Heart right ventricle (tissue), 16 donors: ENCODE results near the gene CYP19A1. TPM values are rescaled to one million over a fixed set of nuclear protein-coding genes. Genes with fewer than 3 reads are reported as not detected.

Experiments used
- ATAC-seq, 8 donors: fragments of 200-7000 bp; cut with Tn5 transposase; one replicate each; pipeline ENCODE4 v1.9.1; 2020; ENCODE audit warnings: mild to moderate bottlenecking in 8 of 8, moderate library complexity in 8 of 8, moderate number of reproducible peaks in 1 of 8
- DNase-seq, 2 donors: peaks; one replicate each; pipeline ENCODE4 v3.0.0-alpha.2; 2020
- H3K27ac ChIP-seq, 10 donors: fragments of 200-600 bp; sonication (generic) in 2 of 10; one replicate each; pipeline versions ENCODE4 v1.5.0 to v1.8.0; 2020 to 2022; ENCODE audit warnings: mild to moderate bottlenecking in 3 of 10
- H3K27me3 ChIP-seq, 7 donors: fragments of 200-600 bp; one replicate each; pipeline ENCODE4 v1.8.0; 2021 to 2022; ENCODE audit warnings: mild to moderate bottlenecking in 2 of 7
- H3K36me3 ChIP-seq, 9 donors: fragments of 200-600 bp; sonication (generic) in 1 of 9; one replicate each; pipeline versions ENCODE4 v1.5.0 to v1.8.0; 2020 to 2022; ENCODE audit warnings: mild to moderate bottlenecking in 2 of 9
- H3K4me1 ChIP-seq, 9 donors: fragments of 200-600 bp; sonication (generic) in 1 of 9; one replicate each; pipeline versions ENCODE4 v1.5.0 to v1.8.0; 2020 to 2022; ENCODE audit warnings: mild to moderate bottlenecking in 4 of 9
- H3K4me3 ChIP-seq, 10 donors: fragments of 200-600 bp; sonication (generic) in 2 of 10; one replicate each; pipeline versions ENCODE4 v1.5.0 to v1.8.0; 2020 to 2022; ENCODE audit warnings: mild to moderate bottlenecking in 7 of 10, moderate library complexity in 2 of 10
- H3K9me3 ChIP-seq, 11 donors: fragments of 200-600 bp in 10 of 11; sonication (generic) in 2 of 11; one replicate each; pipeline versions ENCODE4 v1.5.0 to v1.8.0; 2013 to 2022; ENCODE audit warnings: mild to moderate bottlenecking in 2 of 11, control low read depth in 1 of 11, moderate library complexity in 1 of 11
- WGBS, 2 donors: extraction: QIAGEN DNeasy Blood & Tissue Kit; methylation state at CpG; one replicate each; pipeline ENCODE4 v1.1.7; 2013; ENCODE audit warnings: inconsistent platforms in 1 of 2; 5-methylcytosine and 5-hydroxymethylcytosine counted together
- intact Hi-C, 10 donors: fragments of 100-400 bp; cut with DNase I; formaldehyde crosslinking; loops; one replicate each; pipeline versions ENCODE4 v1.11.1 to v1.14.2; 2022
- polyA plus RNA-seq, 2 donors: library from polyadenylated mRNA; stranded (reverse); fragments of 200-250 nt; gene quantifications; one replicate each; pipeline ENCODE4 v1.2.3, GENCODE V29; 2013
- total RNA-seq, 10 donors: library from RNA; stranded (reverse); fragmentation: NEBNext Ultra II Directional in 3 of 10; extraction: Animal tissue kit (Norgen Biotek cat#: 25700) in 3 of 10; gene quantifications; one replicate each; pipeline versions ENCODE4 v1.2.1 to v1.2.4, GENCODE V29; 2021 to 2023
- TF ChIP-seq, protein P1 (sequence below), 9 donors: fragments of 200-600 bp; sonication (generic) in 2 of 9; IDR thresholded peaks; one replicate each; pipeline versions ENCODE4 v1.5.0 to v1.8.0; 2021 to 2022; ENCODE audit warnings: antibody characterized with exemption in 9 of 9, mild to moderate bottlenecking in 5 of 9, moderate library complexity in 1 of 9
- donor health status: Arrhythmogenic right ventricular cardiomyopathy.
- donor health status: ischemic (EF 13 %, LVEDD 7.1; RV severe dilation, severe dysfunction).
- donor health status: healthy with polysubstance abuse.
- donor health status: DM: no; HTN: yes; CAD: no.
- donor health status: DM: no; HTN: no; CAD: no.
- donor health status: ischemic (EF 25% LVEDD 6.9; RV normal size, moderate dysfunction).
- donor health status: ischemic (EF 25% LVEDD 5.7; RV mildly dilated, moderate dysfunction).
- donor health status: healthy.
- donor health status: DM: yes; HTN: yes; CAD: no.
- donor health status: Ischemic cardiomyopathy.
- donor health status: ischemic (EF 35%, LVEDD 5.7; RV mildly dilated, moderate dysfunction).
- donor health status: nonischemic (EF 11% LVEDD 7.7; RV severe dilation, severe dysfunction).
- donor health status: DM: yes; HTN: yes; CAD: no.
- donor health status: PGD.
- donor health status: ischemic (EF 29% LVEDD 5.4; RV normal size, mild dysfunction).
- donor health status: nonischemic (EF 23%, LVEDD 6.1; RV moderate dilation, normal function).

Gene CYP19A1
- total and polyA plus RNA-seq, 12 donors = 0.26 to 1.9 (median 0.68) TPM; not detected in 3

DNA sequence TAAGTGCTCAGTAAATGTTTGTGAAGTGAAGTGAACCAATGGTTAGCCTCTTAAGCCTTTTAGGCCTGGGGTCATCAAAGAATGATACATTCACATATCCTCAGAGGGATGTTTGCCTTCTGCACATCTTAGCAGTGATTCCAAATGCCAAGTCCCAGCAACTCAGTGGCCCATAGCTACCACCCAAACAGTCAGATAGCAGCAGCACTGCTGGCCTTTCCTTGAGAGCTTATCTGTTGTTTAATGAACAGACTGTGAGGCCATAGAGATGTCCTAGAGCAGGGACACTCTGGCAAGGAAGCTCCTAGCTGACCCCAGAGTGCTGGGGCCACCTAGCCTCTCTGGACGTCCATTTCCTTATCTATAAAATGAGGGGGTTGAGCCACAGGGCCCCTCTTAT is 86.8 kb downstream of the CYP19A1 start:
- Histone ChIP-seq H3K4me3 (no peak overlapping the region), H3K27me3 (peaks cover 0 to 3% (median 0%) of the 10 kb centered on the region in 7 donors), H3K36me3 (no peaks in the 10 kb centered on the region), H3K4me1 (peaks cover 0 to 7% (median 0%) of the 10 kb centered on the region in 9 donors), H3K27ac (no peak overlapping the region), H3K9me3 (no peaks in the 10 kb centered on the region)
- intact Hi-C loops = no loop called here
- DNase-seq = no peak
- WGBS, 2 donors = 38 to 44% methylated on average over 1 of the region's 1 CpG
- peak in 1 of 8 donors; percentile 58 for ATAC-seq
- TF ChIP-seq, protein P1, sequence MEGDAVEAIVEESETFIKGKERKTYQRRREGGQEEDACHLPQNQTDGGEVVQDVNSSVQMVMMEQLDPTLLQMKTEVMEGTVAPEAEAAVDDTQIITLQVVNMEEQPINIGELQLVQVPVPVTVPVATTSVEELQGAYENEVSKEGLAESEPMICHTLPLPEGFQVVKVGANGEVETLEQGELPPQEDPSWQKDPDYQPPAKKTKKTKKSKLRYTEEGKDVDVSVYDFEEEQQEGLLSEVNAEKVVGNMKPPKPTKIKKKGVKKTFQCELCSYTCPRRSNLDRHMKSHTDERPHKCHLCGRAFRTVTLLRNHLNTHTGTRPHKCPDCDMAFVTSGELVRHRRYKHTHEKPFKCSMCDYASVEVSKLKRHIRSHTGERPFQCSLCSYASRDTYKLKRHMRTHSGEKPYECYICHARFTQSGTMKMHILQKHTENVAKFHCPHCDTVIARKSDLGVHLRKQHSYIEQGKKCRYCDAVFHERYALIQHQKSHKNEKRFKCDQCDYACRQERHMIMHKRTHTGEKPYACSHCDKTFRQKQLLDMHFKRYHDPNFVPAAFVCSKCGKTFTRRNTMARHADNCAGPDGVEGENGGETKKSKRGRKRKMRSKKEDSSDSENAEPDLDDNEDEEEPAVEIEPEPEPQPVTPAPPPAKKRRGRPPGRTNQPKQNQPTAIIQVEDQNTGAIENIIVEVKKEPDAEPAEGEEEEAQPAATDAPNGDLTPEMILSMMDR (IDR thresholded peaks at IDR 0.05) = no peak

DNA sequence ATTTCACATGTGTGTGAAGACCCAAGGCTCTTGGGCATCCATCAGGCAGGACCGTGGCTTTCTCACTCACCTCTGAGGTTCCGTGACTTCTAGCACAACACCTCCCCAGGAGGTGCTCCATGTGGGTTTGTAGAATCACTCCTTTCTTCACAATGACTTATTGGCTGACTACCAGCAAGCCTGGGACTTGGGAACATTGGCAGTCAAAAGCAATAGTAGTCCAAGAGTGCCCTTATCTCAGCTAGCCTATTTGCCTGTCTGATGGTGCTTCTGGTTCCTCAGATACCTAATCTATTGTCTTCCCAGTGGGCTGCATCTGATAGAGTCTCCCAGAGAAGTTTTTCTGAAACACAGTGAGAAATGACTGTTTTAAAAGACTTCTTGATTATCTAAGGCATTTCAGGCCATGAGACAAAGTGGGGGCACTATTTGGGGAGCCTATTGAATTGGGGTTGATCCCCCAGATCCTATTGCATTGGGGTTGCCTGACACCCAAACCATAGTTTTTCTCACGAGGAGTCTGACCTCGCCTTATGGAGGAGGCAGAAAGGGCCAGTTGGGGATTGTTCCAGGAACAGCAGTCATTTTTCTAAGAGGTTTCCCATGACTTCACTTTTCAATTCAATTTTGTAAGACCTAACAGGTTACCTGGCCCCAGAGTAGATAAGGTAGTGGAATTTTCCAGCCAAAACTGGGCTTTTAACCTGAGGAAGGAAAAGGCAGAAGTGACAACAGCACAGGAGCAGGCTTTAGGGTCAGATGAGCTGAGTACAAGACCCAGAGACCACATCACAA is 88.0 kb downstream of the CYP19A1 start:
- TF ChIP-seq, protein P1 (IDR thresholded peaks at IDR 0.05) = no peak
- Histone ChIP-seq H3K4me3 (no peak overlapping the region), H3K36me3 (no peaks in the 10 kb centered on the region), H3K9me3 (no peaks in the 10 kb centered on the region), H3K27ac (no peak overlapping the region), H3K4me1 (peaks cover 0 to 7% (median 0%) of the 10 kb centered on the region in 9 donors), H3K27me3 (peaks cover 0 to under 1% (median 0%) of the 10 kb centered on the region in 7 donors)
- intact Hi-C loops = no loop called here
- DNase-seq (no peak), ATAC-seq (no peak)
- WGBS, 2 donors = 82 to 83% methylated on average over 4 of the region's 4 CpGs

DNA sequence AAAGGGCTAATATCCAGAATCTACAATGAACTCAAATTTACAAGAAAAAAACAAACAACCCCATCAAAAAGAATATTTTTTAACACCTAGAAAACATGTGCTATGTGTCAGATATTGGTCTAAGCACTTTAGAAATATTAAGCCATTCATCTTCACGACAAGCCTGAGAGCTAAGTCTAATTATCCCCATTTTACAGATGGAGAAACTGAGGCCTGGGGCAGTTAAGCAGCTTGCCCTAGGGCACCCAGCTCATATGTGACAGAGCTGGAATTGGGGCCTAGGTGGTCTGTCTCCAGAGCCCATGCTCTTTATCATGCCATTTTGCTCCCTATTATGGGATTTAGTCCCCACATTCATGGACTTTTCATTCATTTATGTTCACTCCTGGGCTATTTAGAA is 92.8 kb downstream of the CYP19A1 start:
- H3K4me1 ChIP-seq = peaks cover 0 to 13% (median 0%) of the 10 kb centered on the region in 9 donors
- intact Hi-C loops = no loop called here
- no peak overlapping the region for H3K4me3 ChIP-seq
- H3K9me3 ChIP-seq = no peaks in the 10 kb centered on the region
- WGBS, 2 donors = 99 to 100% methylated on average over 1 of the region's 1 CpG
- TF ChIP-seq, protein P1 (IDR thresholded peaks at IDR 0.05) = no peak
- no peak overlapping the region for H3K27ac ChIP-seq
- ATAC-seq (no peak), DNase-seq (no peak)
- peaks cover 0 to 10% (median 0%) of the 10 kb centered on the region in 7 donors for H3K27me3 ChIP-seq
- no peaks in the 10 kb centered on the region for H3K36me3 ChIP-seq

DNA sequence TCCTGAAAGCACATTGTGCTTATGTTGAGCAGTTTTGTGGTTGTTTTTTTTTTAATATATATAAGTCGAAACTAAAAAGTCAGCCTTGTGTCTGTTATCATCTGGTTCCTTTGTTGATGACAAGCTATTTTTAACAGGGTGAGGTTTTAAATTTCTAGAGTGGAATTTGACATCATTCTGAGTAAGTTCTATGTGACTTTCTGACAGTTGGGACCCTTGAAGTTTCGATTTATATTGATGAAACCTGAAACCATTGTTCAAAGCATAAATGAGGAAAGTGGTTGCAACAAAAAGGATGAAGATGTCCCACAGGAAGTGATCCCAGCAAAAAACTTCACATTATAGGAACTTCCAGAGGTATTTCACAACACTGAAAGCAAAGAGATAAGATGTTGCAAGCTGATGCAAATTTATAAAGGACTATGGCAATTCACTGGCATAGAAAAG is 94.0 kb downstream of the CYP19A1 start:
- H3K4me1 ChIP-seq = peaks cover 0 to 13% (median 0%) of the 10 kb centered on the region in 9 donors
- TF ChIP-seq, protein P1 (IDR thresholded peaks at IDR 0.05) = no peak
- no peaks in the 10 kb centered on the region for H3K36me3 ChIP-seq
- no peaks in the 10 kb centered on the region for H3K9me3 ChIP-seq
- 32 to 47% methylated on average over 2 of the region's 2 CpGs for WGBS, 2 donors
- H3K4me3 ChIP-seq = no peak overlapping the region
- ATAC-seq = no peak
- intact Hi-C loops = no loop called here
- no peak for DNase-seq
- H3K27ac ChIP-seq = no peak overlapping the region
- peaks cover 0 to 10% (median 4%) of the 10 kb centered on the region in 7 donors for H3K27me3 ChIP-seq
